Upper lobe of left lung (tissue), 4 donors: ENCODE data around the gene ENPP3.

Experiments
- CTCF ChIP-seq, 6 experiments: fragments of 450-650 bp in 4 of 6; fragments of 200-600 bp in 2 of 6; sonication (generic) in 2 of 6; IDR thresholded peaks; one replicate each; pipeline ENCODE4 v1.5.1; 2016 to 2019; ENCODE audit warnings: antibody characterized with exemption in 6 of 6
- POLR2A ChIP-seq, 4 donors: fragments of 450-650 bp; IDR thresholded peaks; one replicate each; pipeline ENCODE4 v1.5.1; 2016 to 2017; ENCODE audit warnings: antibody characterized with exemption in 4 of 4, mild to moderate bottlenecking in 2 of 4
- POLR2AphosphoS5 ChIP-seq, 2 donors: sonication (generic); formaldehyde crosslinking; IDR thresholded peaks; one replicate each; pipeline ENCODE4 v1.5.1; 2017; ENCODE audit warnings: antibody characterized with exemption in 2 of 2

GRCh38 chr6:131744432-131745287 lies 107.6 kb downstream of the ENPP3 start:
- TF ChIP-seq CTCF (IDR thresholded peaks at IDR 0.05) (no peak), POLR2AphosphoS5 (IDR thresholded peaks at IDR 0.05) (no peak), POLR2A (IDR thresholded peaks at IDR 0.05) (no peak)
